Measurements from ENCODE around the gene WASF2. TPM values are rescaled to one million over a fixed set of nuclear protein-coding genes. Genes with fewer than 3 reads are reported as not detected.

WASF2 gene
- total and polyA plus RNA-seq, 2 of the 8 experiments (the other 6 are each of a cell fraction or from before 2014, with no cell fraction given): 32.1 to 86.6 TPM

DNA sequence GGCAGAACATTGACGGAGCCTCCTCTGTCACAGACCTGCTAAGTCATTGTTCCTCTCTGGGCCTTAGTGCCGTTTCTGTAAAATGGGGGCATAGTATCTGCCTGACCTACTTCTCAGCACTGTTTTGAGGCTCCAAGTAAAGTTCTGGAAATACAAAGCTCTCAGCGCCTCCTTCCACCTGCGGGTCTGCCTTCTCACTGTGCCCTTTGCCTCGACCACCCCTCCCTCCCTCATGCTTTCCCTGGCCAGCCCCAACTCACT is 15.4 kb upstream of the WASF2 start:
- peaks cover 0 to 14% (median 6%) of the 10 kb centered on the region in 4 experiments; a peak in 5 of 7 replicates for H3K4me1 ChIP-seq (replicated peaks in 1 of 4; ENCODE audit: control insufficient read depth in 3 of 4, insufficient read depth in 4 of 4, low read length in 3 of 4)
- H2AK5ac ChIP-seq (ENCODE audit: low read depth, low read length): no peak overlapping the region
- H3K56ac ChIP-seq (replicated peaks; ENCODE audit: insufficient read length, low read depth, low read length): peak overlapping the region; percentile 9
- peak overlapping the region; percentile 91 for H4K91ac ChIP-seq (replicated peaks; ENCODE audit: insufficient read length, low read length)
- H3K23ac ChIP-seq (ENCODE audit: insufficient read length): no peak overlapping the region
- H2BK120ac ChIP-seq (replicated peaks; ENCODE audit: low read depth, low read length): peak overlapping the region; percentile 92
- peak overlapping the region; percentile 98 for H2BK20ac ChIP-seq (ENCODE audit: low read length)
- H4K8ac ChIP-seq (ENCODE audit: extremely low read depth, insufficient read depth, low read length): no peak overlapping the region
- H3K4me2 ChIP-seq (ENCODE audit: insufficient read depth in 1 of 2, low read depth in 2 of 2, low read length in 2 of 2): no peak overlapping the region
- 0 out of 2 replicates have a peak overlapping the region, but pooled peaks have one; percentile 15 for H3K18ac ChIP-seq (ENCODE audit: extremely low read depth, low read length)
- H3K14ac ChIP-seq (ENCODE audit: insufficient read length): no peak overlapping the region
- no peaks in the 10 kb centered on the region for H3K9me3 ChIP-seq (ENCODE audit: insufficient read depth in 2 of 2, low read depth in 1 of 2, low read length in 1 of 2)
- no peak overlapping the region for H3K4me3 ChIP-seq (ENCODE audit: extremely low read depth in 1 of 4, insufficient read depth in 2 of 4, low read depth in 3 of 4, low read length in 4 of 4)
- no peaks in the 10 kb centered on the region for H3K36me3 ChIP-seq (ENCODE audit: control insufficient read depth in 2 of 4, insufficient read depth in 4 of 4, low read length in 3 of 4)
- no peaks in the 10 kb centered on the region for H3K27me3 ChIP-seq (replicated peaks in 1 of 4; ENCODE audit: control insufficient read depth in 3 of 4, extremely low read depth in 1 of 4, insufficient read depth in 3 of 4, low read length in 3 of 4)
- H3K79me1 ChIP-seq (ENCODE audit: low read depth, low read length): no peaks in the 10 kb centered on the region
- 0 out of 2 replicates have a peak overlapping the region, but pooled peaks have one; percentile 81 for H2BK15ac ChIP-seq (ENCODE audit: low read length)
- ChIA-PET CTCF (ENCODE audit: partially characterized antibody) (interaction anchor here (0.7 to 7.1 kb wide), 19 partner anchors 9 to 171 kb away, joined by 3 to 48 read pairs (median 4); no protein-coding TSS in a partner anchor), POLR2A (ENCODE audit: partially characterized antibody) (interaction anchor here (1.0 to 2.2 kb wide), 5 partner anchors 9 to 101 kb away, joined by 3 to 10 read pairs (median 5); no protein-coding TSS in a partner anchor)
- H2BK12ac ChIP-seq (ENCODE audit: low read depth, low read length): peak overlapping the region; percentile 88
- peak overlapping the region; percentile 60; the same call in 1 of the 2 replicates for H2AFZ ChIP-seq (ENCODE audit: low read length)
- peak overlapping the region; percentile 95 for H2BK5ac ChIP-seq (ENCODE audit: low read depth, low read length)
- WGBS, 2 experiments (ENCODE audit: extremely low coverage in 1 of 2, insufficient coverage in 1 of 2, insufficient read length in 1 of 2, insufficient replicate concordance in 2 of 2, low coverage in 1 of 2, low lambda C conversion rate in 2 of 2, missing lambda C conversion rate in 1 of 2): 86% methylated on average over 5 of the region's 5 CpGs; no CpG with 5 or more reads in 1 of the 2 experiments
- no peaks in the 10 kb centered on the region for H3K23me2 ChIP-seq (ENCODE audit: low read depth, low read length)
- no peaks in the 10 kb centered on the region for H4K20me1 ChIP-seq (replicated peaks in 1 of 2; ENCODE audit: control insufficient read depth in 1 of 2, insufficient read depth in 2 of 2, low read length in 2 of 2)
- H3K4ac ChIP-seq (replicated peaks; ENCODE audit: insufficient read length, low read depth, low read length): peak overlapping the region; percentile 72
- no peaks in the 10 kb centered on the region for H3K79me2 ChIP-seq (ENCODE audit: control insufficient read depth in 1 of 2, insufficient read depth in 2 of 2, low read length in 2 of 2)
- no peak overlapping the region for H3K9ac ChIP-seq (replicated peaks in 1 of 4; ENCODE audit: extremely low read depth in 1 of 4, low read depth in 3 of 4, low read length in 3 of 4)
- no peak for DNase-seq (ENCODE audit: low read depth in 1 of 2, low spot score in 2 of 2)
- H3K27ac ChIP-seq (ENCODE audit: low read depth, low read length): no peak overlapping the region
- no peak for FAIRE-seq
- peak overlapping the region; percentile 13 for H4K5ac ChIP-seq (ENCODE audit: insufficient read length, low read depth, low read length)
- TF ChIP-seq ASH2L (IDR thresholded peaks at IDR 0.05; ENCODE audit: low read length) (no peak), CTBP2 (IDR thresholded peaks at IDR 0.05; ENCODE audit: borderline replicate concordance, insufficient read depth, insufficient read length, low read length) (no peak), KDM5A (IDR thresholded peaks at IDR 0.05; ENCODE audit: low read length) (no peak), RAD21 (IDR thresholded peaks at IDR 0.05 in 1 of 2, conservative IDR thresholded peaks at IDR 0.05 in 1 of 2; ENCODE audit: low read depth in 2 of 2, low read length in 2 of 2) (no peak), SRF (IDR thresholded peaks at IDR 0.05; ENCODE audit: low read depth, low read length) (no peak), CTCF (IDR thresholded peaks at IDR 0.05; ENCODE audit: control extremely low read depth in 1 of 3, insufficient read depth in 1 of 3, low read depth in 1 of 3, low read length in 3 of 3) (no peak), YY1 (IDR thresholded peaks at IDR 0.05; ENCODE audit: low read depth, low read length) (no peak), POLR2A (IDR thresholded peaks at IDR 0.05; ENCODE audit: control extremely low read depth in 1 of 2, low read depth in 2 of 2, low read length in 2 of 2) (no peak), MAX (IDR thresholded peaks at IDR 0.05) (no peak)
- TF ChIP-seq, protein P1, sequence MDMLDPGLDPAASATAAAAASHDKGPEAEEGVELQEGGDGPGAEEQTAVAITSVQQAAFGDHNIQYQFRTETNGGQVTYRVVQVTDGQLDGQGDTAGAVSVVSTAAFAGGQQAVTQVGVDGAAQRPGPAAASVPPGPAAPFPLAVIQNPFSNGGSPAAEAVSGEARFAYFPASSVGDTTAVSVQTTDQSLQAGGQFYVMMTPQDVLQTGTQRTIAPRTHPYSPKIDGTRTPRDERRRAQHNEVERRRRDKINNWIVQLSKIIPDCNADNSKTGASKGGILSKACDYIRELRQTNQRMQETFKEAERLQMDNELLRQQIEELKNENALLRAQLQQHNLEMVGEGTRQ (IDR thresholded peaks at IDR 0.05; ENCODE audit: low read length): no peak

All from H1 (cell line).